NCI-H1092 (cell line): Measurements from ENCODE around the gene FSTL4.

ENCODE experiments used
- DNase-seq: peaks from one replicate; lab custom pipeline; 2025; lab: John Stamatoyannopoulos, UW

Gene FSTL4

DNA sequence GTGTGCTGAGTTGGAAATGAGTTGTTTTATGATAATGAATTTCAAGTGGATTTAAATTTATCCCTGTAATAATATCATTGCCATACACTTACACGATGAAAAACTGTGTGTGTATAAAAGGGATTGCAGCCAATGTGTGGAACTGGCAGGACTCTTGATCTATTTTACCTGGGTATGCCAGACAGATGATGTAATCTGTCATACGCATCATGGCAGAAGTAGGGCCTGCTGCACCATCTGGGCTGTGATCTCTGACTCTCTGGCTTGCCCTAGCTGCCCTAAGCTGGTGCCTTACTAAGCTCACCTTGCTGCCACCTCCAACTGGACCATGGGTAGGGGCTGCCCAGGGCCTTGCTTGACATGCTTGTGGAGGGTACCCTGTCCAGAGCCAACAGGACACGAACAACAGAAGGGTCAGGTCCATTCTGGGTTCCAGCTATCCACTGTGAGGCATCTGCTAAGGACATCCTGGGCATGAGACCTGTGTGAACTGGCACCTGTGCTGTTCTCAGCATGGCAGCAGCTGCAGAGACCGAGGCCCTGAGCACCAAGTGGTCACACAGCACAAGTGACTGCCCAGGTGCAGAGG lies 184.2 kb downstream of the FSTL4 start:
- no peak for DNase-seq

DNA sequence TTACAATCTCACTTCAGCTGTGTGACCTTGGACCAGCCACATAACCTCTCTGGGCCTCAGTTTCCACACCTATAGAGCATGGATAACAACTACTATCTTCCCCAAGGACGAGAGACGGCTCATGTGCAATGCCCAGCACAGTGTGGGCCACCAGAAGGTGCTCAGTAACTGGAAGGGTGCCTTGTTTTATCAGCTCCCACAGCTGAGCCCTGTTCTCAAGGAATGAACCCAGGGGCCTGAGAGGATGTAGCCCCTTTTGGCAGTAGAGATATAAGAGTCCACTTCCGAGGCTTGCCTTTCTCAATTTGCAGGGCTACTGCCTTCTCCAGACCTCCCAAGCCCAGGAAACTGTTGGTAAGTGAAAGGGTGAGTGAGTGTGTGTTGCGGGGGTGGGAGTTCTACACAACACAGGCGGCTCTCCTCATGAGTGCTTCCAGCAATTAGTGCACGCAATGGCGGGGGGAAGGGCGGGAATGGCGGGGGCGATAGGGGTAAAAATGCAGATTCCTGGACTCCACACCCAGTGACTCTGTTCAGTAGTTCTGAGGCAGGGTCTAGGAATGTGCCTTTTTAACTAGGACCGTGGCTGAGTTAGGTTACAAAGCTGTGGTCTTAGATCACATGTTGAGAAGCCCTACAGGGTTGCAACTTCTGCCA lies 185.1 kb downstream of the FSTL4 start:
- DNase-seq, result no peak

GRCh38 chr5:133426264-133426663 lies 186.1 kb downstream of the FSTL4 start:
- DNase-seq, result no peak

- no peak for DNase-seq
These were observed 186.6 kb downstream of the FSTL4 start for GRCh38 chr5:133425764-133426163.

DNA sequence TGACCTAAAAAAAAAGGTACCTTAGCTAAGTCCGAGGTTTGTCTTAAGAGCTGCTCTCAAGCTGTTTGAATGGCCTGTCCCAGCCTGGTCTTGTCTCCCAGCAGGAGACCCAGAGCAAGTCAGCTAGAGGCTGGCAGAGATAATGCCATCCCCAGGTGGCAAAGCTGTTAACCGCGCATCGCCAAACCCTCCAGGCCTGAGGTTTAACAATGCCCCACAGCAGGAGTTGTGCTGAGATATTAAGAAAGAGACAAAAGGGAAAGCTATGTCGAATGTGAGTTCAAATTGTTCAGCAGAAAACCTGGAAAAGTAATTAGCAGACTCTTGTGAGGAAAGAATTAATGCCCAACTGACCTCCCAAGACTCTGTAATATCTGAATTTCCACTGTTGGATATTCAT lies 187.1 kb downstream of the FSTL4 start:
- DNase-seq, result peak; percentile 9

GRCh38 chr5:133423618-133424282 lies 188.6 kb downstream of the FSTL4 start:
- DNase-seq, result no peak

- no peak for DNase-seq
These were observed 189.2 kb downstream of the FSTL4 start for GRCh38 chr5:133423011-133423617.

- DNase-seq, result no peak
These were observed 190.5 kb downstream of the FSTL4 start for GRCh38 chr5:133421806-133422205.

- DNase-seq, result no peak
These were observed 190.9 kb downstream of the FSTL4 start for GRCh38 chr5:133421394-133421793.

- DNase-seq, result no peak
These were observed 191.7 kb downstream of the FSTL4 start for GRCh38 chr5:133420440-133421301.

- DNase-seq, result no peak
These were observed 196.4 kb downstream of the FSTL4 start for GRCh38 chr5:133415906-133416305.

DNA sequence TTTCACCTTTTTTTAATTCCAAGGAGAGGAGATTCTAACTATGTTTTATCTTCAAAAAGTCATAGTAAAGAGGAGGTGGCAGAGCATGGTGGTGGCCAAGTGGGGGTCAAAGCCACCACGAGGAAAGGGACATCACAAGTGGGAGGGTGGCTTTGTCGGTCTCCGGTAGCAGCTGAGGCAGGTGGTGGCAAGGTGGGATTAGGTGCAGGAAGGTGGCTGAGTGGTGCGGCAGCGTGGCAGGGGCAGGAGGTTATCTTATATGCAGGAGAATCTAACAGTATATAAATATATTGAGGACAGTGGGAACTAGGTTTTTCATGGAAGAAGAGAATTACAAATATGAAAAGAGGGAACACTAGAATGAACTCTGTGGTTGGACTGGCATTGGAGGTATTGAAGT lies 196.8 kb downstream of the FSTL4 start:
- no peak for DNase-seq

GRCh38 chr5:133412661-133413060 lies 199.7 kb downstream of the FSTL4 start:
- DNase-seq, result no peak

GRCh38 chr5:133410335-133410828 lies 202.0 kb downstream of the FSTL4 start:
- DNase-seq, result no peak

DNA sequence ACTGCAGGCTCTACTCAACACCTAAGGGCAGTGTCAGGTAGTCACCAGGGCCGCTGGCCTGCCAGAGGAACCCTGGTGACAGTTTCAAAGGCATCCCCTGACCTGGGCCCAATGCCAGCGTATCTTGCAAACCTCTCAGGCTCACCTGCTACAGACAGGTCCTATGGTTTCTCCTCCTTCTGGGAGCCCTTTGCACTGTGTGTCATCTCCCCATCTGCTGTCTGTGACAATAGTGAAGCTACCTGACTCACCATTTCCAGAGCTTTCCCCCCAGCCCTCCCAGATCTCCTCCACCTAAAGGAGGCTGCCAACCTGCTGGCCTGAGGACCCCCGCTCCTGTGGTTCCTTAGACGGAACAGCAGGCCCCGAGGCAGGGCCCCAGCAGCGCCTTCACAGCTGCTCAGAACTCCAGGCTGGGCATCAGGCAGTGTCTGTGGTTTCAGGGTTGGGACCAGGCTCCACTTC lies 203.1 kb downstream of the FSTL4 start:
- no peak for DNase-seq

- DNase-seq, result no peak
These were observed 204.0 kb downstream of the FSTL4 start for GRCh38 chr5:133408322-133408721.

GRCh38 chr5:133406977-133407632 lies 205.2 kb downstream of the FSTL4 start:
- no peak for DNase-seq

DNA sequence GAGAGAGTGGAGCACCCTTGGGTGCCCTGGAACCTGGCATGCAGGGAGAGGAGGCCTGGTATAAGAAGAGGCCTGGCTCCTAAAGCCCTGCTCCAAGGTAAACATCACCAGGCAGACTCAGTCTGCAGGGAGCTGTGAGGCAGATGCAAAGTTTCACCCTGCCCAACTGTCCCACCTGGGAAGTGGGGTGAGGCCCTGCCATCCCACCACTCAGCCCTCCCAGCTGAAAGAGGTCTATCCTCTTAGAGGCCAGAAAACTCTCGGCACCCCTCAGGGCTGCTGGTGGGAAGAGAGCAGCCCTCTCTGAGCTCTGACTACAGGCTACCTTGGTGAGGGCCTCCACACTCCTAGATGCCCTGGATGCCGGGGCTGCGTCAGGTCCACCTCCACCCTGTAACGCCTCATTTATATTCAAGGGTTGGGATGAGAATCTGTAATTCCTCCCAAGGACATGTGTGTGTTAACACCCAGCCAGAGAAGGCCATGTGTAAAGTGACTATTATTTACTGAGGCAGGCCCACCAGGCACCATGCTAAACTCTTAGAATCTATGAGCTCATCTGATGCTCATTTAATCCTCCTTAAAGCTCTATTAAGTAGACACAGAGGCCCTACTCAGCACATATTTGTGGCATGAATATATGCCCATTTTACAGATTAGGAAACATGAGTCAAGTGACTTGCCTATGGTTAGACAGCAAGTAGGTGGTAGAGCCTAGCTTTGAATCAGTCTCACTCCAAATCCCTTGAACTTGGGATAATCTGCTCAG lies 205.9 kb downstream of the FSTL4 start:
- no peak for DNase-seq

GRCh38 chr5:133405275-133406034 lies 206.9 kb downstream of the FSTL4 start:
- no peak for DNase-seq

GRCh38 chr5:133404724-133405123 lies 207.6 kb downstream of the FSTL4 start:
- DNase-seq, result no peak
